DMS79 treated with DMSO at 0.1 percent for 48 hours (cell line): ENCODE data around the gene TMEM138.

ENCODE experiments used
- DNase-seq: peaks from one replicate; lab custom pipeline; 2025; lab: John Stamatoyannopoulos, UW

The TMEM138 gene

DNA sequence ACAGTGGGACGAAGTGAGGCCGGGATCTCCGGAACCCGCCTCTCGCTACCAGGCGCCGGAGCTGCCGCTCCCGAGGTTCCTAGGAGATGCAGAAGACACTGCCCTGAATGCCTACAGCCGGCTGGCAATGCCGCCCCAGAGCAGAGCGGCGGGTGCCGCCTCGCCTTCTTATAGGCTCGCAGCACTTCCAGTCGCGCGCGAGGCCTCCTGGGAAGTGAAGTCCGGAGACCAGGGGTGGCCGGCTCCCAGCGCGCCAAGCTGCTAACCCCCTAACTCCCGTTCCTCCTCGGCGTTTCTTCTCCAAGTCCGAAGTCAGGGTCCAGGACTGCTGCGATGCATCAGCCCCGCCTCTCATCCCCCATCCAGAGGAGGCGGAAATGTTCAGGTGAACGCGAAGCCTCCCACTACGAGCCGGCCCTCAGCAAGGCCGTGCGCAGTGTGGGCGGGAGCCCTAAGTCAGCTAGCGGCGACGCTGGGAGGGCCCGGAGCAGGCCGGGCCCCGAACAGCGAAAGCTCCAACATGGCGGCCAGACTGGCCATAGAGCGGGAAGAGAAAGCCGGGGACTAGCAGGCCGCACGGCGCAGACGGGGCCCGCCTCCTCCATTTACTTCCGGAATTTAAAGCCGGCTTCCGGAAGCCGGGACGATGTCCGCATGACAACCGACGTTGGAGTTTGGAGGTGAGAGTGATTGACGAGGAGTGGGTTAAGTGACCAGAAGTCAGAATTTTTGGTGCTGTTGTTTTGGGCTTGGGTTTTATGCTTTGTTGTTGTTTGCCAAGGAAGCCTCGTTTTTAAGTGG is at the start of gene TMEM138, which contains the start of gene CYB561A3:
TSS of gene TMEM138 (plus strand) at position 634 of the 801 bp plus-strand sequence. CDS start 2,017 bp downstream, outside the sequence.
TSS of gene CYB561A3 (minus strand) at position 142 of the 801 bp plus-strand sequence. CDS start 5,169 bp downstream, outside the sequence.
- DNase-seq, result peak; percentile 94

DNA sequence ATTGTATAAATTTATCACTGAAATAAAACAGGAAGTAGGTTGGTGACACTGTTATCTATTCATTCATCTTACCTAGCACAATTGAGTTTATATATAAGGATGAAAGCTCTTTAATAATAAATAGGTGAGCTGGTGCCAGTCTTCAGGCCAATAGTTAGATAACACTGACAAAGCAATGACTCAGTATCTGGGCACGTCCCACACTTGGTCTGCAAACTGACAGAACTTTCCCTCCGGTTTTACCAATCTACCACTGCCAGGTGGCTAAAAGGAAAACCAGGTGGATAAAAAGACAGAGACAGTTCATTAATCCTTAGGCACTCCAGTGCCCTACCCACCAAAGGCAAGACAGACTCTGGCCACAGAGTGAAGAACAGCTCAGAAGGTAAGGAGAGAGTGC is 46.9 kb upstream of the TMEM138 start:
- DNase-seq, result no peak

DNA sequence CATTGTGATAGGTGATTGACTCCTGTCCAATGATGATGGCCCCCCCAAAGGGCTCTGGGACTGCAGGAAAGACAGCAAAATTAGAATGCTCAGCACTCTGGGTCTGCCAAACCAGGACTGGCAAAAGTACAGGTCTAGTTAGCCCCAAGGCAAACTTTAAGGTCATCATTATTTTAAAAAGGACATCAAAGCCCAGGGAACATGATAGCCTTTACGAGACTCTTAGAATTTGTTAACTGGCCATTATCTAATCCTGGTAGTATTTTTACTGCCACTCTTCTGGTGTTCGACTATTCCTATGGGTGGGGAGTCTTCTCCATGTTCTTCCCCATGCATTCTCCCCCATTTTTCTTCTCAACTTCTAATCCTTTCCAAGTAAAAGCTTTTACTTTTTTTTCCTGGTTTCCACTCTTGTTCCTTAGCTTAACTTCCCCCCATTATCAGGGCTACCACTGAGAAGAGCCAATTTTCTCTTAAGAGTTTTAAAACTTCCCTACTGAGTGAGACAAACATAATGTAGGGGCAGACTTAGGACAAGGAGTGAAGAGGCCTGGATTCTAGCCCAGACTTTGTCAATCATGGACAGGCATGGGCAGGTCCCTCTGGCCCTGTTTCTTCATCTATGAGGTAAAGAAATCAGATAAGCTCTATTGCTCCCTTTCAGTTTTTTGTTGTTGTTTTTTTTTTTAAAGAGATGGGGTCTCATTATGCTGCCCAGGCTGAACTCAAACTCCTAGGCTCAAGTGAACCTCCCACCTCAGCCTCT is 36.3 kb upstream of the TMEM138 start:
- DNase-seq, result peak; percentile 11

DNA sequence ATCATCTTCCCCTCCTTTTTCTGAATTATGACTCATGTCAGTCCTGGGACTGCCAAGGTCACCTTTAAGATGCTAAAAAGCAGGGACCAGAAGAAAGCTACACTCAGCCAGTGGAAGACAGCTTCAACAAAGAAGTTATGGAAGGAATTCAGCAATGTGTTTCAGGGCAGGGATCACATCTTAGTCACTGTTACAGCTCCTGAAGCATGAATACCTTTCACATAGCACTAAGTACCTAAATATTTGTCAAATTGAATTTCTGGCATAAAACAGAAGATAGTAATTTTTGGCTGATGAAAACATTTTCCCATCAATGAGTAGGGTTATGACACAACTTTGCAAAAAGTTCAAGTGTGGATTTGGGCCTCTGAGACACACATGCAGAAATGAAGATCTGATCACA is 34.5 kb upstream of the TMEM138 start:
- no peak for DNase-seq

DNA sequence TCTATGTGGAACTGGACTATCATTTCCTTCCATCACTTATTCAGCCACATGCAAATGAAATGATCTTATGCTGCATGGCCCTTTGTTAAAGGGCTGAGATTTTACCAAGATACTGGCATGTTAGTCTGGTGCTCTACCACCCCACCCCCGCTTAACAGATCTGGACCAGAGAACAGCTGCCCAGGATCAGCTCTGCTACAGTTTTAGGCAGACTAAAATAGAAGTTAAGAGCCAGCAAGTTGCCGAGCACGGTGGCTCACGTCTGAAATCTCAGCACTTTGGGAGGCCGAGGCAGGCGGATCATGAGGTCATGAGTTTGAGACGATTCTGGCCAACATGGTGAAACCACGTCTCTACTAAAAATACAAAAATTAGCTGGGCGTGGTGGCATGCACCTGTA is 33.8 kb upstream of the TMEM138 start:
- no peak for DNase-seq

DNA sequence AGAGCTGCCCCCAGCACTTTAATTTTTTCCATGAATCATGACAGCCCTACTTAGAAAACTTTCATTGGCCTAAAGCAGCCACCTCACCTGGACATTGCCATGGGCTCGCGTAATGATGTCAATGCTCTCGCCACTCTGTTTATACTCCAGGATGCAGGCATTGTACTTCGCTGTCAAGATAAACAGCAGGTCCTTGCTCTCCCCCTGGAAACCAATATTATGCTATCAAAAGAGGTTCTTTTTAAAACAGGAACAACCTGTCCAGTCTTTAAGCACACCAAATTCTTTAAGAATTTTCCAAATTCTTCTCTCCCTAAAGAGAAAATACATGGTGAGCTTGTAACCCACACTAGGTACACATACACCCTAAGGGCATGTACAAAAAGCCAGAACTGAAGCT is 32.3 kb upstream of the TMEM138 start:
- DNase-seq, result no peak

DNA sequence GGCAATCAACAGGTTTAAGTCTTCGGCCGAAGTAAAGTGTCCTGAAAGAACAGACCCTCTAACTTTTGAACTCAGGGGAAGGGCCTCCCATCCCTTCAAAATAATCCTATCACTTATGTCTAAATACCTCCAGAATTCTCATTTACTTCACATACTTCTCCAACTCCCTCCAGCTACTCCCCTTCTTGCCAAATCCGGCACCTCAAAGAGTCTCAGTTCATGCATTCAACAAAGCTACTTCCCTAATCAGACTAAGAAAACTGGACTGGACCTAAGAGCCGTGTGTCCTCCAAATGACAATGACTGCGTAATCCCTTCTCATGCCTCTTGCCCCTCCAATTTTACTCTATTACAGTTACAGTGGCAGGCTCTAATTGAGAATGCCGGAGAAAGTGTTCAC is 30.5 kb upstream of the TMEM138 start:
- no peak for DNase-seq

DNA sequence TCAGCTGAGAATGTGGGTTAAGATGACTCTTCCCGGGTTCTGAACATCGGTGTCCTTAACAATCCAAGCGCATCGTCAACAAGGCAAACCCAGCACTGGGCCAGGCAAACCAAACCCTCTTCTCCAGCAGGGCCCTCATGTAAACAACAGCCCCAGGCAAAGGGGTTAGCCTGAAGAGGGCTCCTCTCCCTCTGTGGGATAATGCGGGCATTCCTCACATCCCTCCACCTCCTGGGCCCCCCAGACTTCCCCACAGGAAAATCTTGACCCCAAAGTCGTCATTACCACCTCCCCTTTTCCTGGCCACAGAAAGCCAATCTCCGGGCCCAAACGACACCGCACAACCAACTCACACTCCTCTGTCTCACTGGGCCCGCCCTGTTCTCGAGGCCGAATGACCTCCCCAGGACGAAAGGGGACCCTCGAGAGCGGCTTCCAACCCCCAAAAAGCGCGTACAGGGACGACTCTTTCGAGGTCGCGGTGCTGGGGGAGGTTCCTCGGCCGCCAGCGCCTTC is 29.8 kb upstream of the TMEM138 start:
- DNase-seq, result no peak

DNA sequence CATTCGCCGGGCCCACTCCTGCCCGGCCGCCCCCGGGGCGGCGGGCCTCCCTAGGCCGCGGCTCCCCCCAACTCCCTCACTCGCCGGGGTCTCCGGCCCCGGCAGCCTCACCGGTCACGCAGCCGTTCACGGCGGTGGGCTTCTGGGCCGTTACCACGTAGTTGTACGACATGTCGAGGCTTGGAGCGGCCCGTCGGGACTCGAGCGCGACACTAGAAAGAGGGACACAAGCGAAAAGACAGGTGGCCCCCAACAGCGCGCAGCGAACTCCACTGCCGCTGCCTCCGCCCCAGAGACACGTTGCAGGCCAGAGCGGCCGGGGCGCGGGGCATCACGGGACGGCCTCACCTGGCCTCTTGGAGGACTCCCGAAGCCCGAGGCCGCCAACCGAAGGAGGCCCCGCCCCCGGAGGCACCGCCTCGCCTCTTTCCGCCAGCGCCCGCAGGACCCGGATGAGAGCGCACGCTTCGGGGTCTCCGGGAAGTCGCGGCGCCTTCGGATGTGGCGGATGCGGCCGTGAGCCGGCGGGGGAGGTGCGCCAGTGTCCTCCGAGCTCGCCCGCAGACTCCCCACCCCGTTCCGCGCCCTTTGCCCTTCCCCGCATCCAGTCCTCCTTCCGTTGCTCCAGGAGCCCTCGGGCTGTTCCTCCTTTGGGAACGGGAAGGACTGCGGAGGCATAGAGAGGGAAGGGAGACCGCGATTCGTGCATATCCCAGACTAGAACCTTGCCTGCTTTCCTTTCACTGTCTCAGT is 29.2 kb upstream of the TMEM138 start, which contains the start of the genes DDB1 and TKFC:
TSS of gene DDB1 (minus strand) at position 309 of the 753 bp plus-strand sequence. CDS start at position 172, 137 bp downstream.
TSS of gene TKFC (plus strand) at position 432 of the 753 bp plus-strand sequence. CDS start 1,501 bp downstream, outside the sequence.
- DNase-seq, result peak; percentile 74

DNA sequence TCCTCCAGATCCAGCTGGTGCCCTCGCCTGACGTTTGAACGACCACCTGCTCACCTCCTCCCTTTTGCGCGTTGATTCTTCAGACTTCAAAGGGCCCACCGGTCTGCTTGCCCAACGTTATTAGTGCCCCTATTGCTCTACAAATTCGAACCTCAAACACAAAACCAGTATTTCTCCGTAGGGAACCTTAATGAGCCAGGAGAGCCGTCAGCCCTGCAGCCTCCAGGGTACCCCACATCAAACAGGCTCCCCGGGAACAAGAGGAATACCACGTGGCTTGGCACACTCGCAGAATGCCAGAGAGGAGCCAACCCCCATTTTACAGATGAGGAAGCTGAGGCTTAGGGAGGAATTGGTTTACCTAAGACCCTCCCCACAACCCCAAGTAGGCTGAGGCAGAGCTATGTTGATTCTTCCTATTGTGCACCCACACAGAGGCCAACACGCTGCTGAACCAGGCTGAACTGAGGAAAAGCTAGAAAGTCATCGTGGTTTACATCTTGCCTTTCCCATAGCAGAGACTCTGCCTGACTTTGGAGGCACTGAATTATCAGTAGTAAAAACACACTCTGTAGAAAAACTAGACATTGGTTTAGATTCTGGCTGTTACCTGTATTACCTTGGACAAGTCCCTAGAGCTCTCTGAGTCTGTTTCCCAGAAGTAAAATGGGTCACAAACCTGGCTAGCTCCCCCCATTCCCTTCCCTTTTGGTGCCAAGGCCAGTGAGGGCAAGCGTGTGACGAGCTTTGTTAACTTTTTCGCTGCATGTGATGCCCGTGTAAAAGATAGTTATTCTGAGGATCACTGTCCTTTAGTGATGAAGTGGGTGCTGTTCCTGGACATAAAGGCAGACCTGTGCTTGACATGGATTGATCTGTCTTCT is 28.4 kb upstream of the TMEM138 start:
- DNase-seq, result peak; percentile 56

DNA sequence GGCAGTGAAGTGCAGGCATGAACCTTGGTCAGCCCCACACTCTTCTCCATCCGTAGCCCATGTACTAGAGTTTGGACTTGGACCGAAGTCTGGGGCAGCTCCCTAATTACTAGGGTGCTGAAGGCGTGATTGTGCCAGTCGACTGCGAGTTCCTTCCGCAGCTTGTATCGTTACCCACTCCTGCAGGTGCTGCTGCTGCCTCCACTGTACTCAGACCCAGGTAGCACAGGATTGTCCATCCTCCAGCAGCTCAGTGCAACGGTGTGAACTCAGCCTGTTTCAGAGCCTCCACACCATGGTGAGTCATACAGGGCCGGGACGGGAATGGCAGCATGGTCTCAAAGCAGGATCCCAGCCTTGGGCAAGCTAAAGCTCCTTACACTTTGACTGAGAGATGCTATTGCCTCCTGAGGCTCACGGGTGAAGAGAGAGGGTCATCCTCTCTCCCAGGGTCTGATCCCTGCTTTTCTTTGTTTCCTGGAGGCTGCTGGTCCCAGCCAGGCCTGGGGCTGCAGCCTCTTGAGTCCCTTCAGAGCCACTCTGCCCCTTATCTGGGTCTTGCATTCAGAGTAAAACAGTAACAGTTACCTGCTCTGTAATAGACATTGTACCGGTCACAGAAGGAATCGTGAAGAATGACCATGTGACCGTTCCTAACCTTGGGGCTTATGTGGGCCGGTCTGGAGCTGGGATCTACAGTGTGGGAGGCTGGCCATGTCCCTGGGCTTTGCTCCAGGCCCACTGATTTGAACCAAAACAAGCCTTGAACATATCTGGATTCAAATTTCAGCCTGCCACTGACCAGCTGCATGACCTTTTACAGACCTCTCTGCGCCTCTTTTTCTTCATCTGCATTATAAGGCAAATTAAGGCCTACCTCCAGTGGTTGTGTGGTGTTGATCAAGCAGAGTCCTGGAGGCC is 27.5 kb upstream of the TMEM138 start:
- DNase-seq, result no peak

DNA sequence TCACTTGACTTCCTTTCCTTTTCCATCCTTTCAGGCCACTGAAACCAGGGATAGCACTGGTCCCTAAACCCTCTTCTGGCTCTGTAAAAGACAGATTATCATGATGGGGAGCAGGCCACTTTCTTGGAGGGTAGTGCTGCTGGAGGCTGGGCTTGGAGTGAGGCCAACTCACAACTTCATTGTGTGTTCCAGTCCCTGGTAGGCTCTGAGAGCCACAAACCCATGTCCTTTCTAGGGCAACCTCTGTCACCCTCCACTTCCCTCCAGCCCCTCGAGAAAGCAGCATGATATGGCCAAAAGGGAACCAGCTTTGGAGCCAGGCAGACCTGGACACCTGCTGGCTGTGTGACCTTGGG is 26.8 kb upstream of the TMEM138 start:
- DNase-seq, result no peak

DNA sequence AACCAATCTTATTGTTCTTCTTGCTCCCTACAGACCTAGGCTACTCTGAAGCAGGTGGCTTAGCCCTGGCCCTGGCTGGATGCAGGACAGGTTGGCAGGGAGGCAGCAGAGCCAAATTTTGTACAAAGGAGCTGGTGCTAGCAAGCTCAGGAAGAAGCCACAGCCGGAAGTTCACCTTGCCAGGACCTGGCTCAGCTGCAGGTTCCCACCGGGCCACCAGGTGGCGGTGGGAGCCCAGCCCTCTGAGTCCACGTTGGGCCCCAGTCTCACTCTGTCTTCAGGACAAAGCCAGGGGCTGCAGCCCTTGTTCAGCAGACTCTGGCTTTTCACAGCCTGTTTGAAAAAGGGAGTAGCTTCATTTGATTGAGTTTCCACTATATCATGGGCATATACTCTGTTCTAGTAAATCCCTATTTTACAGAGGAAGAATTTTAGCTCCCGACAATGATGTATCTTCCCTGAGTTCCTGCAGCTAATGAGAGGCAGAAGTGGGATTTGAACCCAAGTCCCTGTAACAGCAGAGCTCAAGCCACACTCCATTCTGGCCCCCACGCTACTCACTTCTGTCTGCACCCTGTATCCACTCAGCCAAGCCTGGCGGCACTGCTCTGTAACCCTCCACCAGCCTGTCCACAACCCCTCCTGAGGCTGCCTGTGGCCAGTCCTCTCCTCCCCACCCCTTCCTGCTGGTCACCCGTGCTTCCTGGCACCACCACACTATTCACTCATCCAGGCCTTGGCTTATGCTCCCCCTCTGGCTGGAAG is 25.8 kb upstream of the TMEM138 start:
- DNase-seq, result peak; percentile 60

DNA sequence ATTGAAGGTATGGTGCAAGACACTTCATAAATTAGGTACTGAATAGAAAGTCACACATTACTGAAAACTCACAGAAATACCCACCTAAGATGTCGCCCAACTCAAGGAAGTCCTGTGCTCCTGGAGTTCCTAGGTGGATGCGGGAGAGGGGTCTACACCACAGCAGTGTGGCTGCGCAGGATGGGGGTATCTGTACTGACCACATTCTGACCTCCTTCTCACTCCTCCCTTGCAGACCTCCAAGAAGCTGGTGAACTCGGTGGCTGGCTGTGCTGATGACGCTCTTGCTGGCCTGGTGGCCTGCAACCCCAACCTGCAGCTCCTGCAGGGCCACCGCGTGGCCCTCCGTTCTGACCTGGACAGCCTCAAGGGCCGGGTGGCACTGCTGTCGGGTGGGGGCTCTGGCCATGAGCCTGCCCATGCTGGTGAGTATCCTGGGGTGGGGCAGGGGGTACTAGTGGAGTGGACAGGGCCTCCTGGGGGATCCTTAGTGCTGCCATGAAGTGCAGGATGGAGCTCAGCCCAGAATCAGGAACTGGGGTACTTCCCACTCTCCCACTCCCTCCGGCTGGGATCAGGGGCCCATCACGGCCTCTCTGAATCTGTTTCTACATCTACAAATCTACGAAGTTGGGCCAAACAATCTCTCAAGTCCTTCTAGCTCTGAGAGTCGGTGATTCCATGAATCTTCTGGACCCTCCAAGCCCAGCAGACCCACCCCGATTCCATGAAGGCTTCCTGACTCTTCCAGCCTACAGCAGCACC is 24.3 kb upstream of the TMEM138 start:
- DNase-seq, result no peak

DNA sequence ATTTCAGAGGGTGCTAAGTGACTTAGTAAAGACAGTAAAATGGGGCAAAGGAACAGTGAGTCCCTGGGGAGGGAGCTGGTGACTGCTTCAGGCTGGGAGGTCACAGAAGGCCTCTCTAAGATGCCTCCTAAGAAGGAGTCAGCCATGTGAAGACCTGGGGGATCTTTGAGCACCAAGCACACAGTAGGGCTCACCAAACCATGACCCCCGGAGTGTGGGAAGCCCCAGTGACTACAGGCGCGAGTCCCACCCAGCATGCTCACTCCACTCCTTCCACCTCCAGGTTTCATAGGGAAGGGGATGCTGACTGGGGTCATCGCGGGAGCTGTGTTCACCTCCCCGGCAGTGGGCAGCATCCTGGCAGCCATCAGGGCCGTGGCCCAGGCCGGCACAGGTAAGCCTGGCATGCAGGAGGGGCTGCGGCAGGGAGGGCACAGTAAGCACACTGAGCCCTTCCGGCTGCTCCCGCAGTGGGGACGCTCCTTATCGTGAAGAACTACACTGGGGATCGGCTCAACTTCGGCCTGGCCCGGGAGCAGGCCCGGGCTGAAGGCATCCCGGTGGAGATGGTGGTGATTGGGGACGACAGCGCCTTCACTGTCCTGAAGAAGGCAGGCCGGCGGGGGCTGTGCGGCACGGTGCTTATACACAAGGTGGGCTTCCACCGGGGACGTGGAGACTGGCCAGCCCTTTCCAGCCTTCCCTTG is 23.2 kb upstream of the TMEM138 start:
- DNase-seq, result no peak

DNA sequence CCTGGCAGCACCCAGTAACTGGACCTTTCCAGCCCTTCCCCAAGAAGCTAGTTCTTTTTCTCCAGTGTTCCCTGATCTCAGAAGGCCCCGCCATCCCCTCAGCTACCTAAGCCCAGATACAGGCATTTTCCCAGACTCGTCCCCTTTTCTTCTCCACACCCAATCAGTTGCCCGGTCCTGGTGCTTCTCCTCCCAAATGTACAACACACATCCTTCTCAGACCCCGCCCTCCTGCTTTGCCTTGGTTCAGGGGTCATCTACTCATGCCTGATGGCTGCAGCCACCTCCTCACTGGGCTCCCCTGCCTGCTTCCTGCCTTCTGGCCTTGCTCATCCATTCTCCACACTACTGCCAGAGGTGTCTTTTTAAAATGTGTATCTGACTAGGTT is 22.7 kb upstream of the TMEM138 start:
- DNase-seq, result no peak

DNA sequence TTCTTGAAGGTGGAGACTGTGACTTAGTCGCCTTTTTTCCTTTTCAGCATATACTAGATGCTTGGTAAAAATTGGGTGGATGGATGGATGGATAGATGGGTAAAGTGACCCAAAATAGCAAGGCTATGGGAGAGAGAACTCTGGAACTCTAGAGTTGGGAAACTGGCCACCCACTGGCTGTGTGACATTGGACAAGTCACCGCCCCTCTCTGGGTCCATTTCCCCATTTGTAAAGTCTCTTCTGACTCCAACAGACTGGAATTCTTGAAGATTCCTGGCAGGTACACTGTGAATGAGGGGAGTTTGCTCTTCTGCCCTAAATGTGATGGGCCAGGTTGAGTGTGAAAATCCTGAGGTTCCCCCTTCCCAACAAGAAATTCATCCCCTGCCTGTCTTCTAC is 21.2 kb upstream of the TMEM138 start:
- DNase-seq, result no peak

DNA sequence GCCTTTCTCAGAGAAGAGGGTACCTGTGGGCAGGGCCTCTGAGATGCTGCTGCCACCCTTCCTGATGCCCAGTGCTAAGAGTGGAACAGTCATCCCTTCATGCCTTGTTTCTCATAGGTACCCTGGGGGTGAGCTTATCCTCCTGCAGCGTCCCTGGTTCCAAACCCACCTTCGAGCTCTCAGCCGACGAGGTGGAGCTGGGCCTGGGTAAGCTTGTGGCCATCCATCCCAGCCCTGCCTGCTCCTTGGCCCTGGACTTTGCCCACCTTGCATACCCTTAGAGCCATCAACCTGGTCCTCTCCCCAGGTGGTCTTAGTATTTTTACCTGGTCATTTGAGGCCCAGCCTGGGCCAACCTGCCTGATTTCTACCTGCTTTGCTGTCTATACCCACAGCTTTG is 20.5 kb upstream of the TMEM138 start:
- no peak for DNase-seq
